Measurements from ENCODE around the gene MAP2K3. TPM values are rescaled to one million over a fixed set of nuclear protein-coding genes. Genes with fewer than 3 reads are reported as not detected.
A peak's percentile ranks its signal among the peaks of the same experiment; 100 is the strongest.
"Not testable (repeated sequence)": the region's sequence is repeated elsewhere in the genome, so short reads cannot be mapped to it uniquely, and the experiment has no call there.

MAP2K3 gene
- total RNA-seq, 6 experiments from 2014 or later = 22.6 to 80.7 (median 60.7) TPM

DNA sequence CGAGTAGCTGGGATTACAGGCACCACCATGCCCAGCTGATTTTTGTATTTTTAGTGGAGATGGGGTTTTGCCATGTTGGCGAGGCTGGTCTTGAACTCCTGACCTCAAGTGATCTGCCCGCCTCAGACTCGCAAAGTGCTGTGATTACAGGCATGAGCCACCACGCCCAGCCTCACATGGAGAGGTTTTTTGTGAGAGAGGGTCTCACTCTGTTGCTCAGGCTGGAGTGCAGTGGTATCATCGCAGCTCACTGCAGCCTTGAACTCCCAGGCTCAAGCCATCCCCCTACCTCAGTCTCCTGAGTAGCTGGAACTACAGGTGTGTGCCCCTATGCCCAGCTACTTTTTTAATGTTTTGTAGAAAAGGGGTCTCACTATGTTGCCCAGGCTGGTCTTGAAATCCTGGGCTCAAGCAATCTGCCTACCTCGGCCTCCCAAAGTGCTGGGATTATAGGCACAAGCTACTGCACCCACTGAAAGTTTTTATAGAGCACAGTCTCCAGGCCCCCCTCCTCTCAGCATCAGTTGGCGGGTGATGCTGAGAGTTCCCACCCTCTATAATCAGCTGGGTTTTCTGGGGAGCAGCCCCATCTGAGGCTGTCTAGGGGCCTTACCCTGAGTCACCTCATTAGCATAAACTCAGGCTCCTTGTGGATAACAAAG, 22.2 kb downstream of the MAP2K3 start:
- peak in 2 of 3 donors; percentile 24 to 26 for DNase-seq
- ATAC-seq; H3K27ac ChIP-seq; H3K27me3 ChIP-seq; intact Hi-C loops (cut with DNase I); H3K4me1 ChIP-seq; H3K4me3 ChIP-seq; H3K9me3 ChIP-seq: not testable (repeated sequence)
- peaks cover 4 to 61% (median 19%) of the 10 kb centered on the region in 4 donors for H3K36me3 ChIP-seq
- 84% methylated on average over 5 of the region's 8 CpGs for WGBS (ENCODE audit: insufficient coverage, low coverage, low lambda C conversion rate, missing lambda C conversion rate)

DNA sequence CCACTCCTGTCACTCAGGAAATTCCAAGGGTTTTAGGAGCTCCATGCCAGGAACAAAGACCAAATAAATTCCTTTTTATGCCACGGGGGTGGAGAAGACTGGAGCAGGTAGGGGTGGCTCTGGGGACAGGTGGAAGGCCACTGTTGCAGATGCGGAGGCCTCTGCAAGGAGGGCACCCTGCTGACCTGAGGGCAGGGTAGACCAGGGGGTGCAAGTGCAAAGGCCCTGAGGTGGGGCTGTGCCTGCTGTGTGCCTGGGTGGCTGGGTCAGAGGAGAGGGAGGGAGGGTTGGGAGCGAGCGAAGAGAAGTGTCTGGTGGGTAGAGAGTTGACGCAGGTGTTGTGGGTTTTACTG, 22.7 kb downstream of the MAP2K3 start:
- H3K36me3 ChIP-seq = peaks cover 4 to 57% (median 18%) of the 10 kb centered on the region in 4 donors
- H3K27me3 ChIP-seq; H3K4me1 ChIP-seq; H3K4me3 ChIP-seq; H3K9me3 ChIP-seq; H3K27ac ChIP-seq; intact Hi-C loops (cut with DNase I); ATAC-seq: not testable (repeated sequence)
- peak in 2 of 3 donors; percentile 7 to 31 for DNase-seq
- WGBS (ENCODE audit: insufficient coverage, low coverage, low lambda C conversion rate, missing lambda C conversion rate) = 63% methylated on average over 5 of the region's 5 CpGs

DNA sequence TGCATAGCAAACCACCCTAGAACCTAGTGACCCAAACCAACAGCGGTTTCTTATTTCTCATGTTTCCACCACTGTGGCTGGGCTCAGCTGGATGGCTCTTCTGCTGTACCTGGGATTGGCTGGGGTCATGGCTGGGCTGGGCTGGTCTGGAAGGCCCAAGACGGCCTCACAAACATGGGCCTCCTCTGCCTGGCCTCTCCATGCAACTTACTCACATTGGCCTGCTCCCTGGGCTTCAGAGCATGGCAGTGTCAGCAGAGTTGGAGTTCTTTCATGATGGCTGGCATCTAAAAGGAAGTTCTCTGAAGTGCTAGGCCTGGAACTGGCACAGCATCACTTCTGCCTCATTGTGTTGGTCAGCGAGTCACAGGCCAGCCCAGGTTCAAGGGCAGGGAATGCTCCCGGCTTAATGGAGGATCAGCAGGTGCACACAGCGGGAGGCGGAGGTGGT, 24.4 kb downstream of the MAP2K3 start:
- H3K36me3 ChIP-seq = peaks cover 0 to 44% (median 11%) of the 10 kb centered on the region in 4 donors

DNA sequence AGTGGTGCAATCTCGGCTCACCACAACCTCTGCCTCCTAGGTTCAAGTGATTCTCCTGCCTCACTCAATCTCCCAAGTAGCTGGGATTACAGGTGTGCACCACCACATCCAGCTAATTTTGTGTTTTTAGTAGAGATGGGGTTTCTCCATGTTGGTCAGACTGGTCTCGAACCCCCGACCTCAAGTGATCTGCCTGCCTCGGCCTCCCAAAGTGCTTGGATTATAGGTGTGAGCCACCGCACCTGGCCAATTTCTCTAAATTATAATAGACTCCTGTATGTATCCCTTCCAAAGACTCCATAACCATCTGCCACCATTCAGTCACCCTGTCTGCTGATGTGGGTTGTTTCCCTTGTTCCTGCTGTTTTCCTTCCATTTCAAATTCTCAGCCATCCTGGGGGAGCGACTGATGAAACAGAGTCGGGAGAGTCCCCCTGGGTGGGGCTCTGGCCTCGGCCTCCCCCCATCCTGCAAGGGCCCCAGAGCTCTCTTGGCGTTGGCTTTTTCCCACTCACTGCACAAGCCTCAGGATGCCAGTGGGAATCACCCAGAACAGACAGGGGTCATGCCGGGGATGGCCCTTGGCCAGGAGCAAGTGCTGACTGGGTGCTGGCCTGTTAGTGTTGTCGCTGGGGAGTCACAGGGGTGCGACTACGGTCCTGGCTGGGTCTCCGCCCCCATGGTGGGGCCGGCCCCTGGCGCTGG, 25.7 kb downstream of the MAP2K3 start:
- H3K27ac ChIP-seq, H3K27me3 ChIP-seq, H3K4me3 ChIP-seq, H3K4me1 ChIP-seq, H3K9me3 ChIP-seq, ATAC-seq: not testable (repeated sequence)
- H3K36me3 ChIP-seq = peaks cover 0 to 37% (median 5%) of the 10 kb centered on the region in 4 donors
- 100% methylated on average over 4 of the region's 16 CpGs for WGBS (ENCODE audit: insufficient coverage, low coverage, low lambda C conversion rate, missing lambda C conversion rate)
- peak in 1 of 3 donors; percentile 10 for DNase-seq
- intact Hi-C loops (cut with DNase I) = loop anchor here in 1 of 2 donors (10.0 kb wide), 1 partner anchor 205 kb away; no protein-coding TSS in a partner anchor

More for the DNA sequence above, 24.4 kb downstream of the MAP2K3 start:
- DNase-seq (peak in 2 of 3 donors; percentile 41 to 45), ATAC-seq (peak in 1 of 4 donors; percentile 5)
- H3K4me1 ChIP-seq; H3K9me3 ChIP-seq; H3K27ac ChIP-seq; H3K27me3 ChIP-seq; H3K4me3 ChIP-seq; intact Hi-C loops (cut with DNase I): not testable (repeated sequence)
- WGBS (ENCODE audit: insufficient coverage, low coverage, low lambda C conversion rate, missing lambda C conversion rate) = 88% methylated on average over 5 of the region's 6 CpGs

DNA sequence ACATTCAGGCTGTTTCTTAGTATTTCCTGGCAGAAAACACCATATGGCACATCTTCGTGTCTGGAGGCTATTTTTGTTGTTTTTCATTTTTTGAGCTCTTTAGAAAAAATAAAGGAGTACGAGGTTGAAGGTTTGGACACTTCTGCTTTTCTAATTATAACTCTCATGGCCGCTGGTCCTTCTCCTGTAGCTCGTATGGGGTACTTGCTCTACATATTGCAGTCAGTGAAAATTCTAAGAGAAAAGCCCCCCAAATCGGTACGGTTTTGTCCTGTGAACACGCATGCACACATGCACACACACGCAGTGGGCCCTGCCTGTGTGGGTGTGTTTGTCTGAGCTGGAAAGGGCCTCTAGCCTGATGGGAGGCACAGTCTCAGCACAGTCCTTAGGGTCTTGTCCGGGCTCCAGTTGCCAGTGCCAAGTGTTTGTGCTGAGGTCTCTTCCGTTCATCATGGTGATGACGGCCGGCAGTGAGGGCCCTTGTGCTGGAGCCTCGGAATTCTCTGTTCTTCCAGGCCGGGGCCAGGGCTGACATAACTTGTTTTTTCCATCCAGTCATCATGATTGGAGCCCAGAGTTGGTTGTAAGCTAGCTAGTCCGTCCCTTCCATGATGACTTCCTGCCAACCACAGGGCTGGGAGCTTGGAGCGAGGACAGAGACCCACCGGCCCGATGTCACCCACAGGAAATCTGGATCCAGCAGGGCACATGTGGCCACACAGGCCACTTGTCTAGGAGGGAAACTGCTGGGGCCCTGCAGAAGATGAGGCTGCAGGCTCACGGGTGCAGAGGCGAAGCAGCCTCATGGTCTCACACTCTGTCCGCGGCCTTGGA, 26.5 kb downstream of the MAP2K3 start:
- WGBS (ENCODE audit: insufficient coverage, low coverage, low lambda C conversion rate, missing lambda C conversion rate) = 69% methylated on average over 4 of the region's 22 CpGs
- peaks cover 0 to 35% (median 5%) of the 10 kb centered on the region in 4 donors for H3K36me3 ChIP-seq
- not testable (repeated sequence) for DNase-seq, H3K9me3 ChIP-seq, H3K4me1 ChIP-seq, H3K27me3 ChIP-seq, ATAC-seq, H3K4me3 ChIP-seq, H3K27ac ChIP-seq
- intact Hi-C loops (cut with DNase I) = loop anchor here in 1 of 2 donors (10.0 kb wide), 1 partner anchor 204 kb away; no protein-coding TSS in a partner anchor

DNA sequence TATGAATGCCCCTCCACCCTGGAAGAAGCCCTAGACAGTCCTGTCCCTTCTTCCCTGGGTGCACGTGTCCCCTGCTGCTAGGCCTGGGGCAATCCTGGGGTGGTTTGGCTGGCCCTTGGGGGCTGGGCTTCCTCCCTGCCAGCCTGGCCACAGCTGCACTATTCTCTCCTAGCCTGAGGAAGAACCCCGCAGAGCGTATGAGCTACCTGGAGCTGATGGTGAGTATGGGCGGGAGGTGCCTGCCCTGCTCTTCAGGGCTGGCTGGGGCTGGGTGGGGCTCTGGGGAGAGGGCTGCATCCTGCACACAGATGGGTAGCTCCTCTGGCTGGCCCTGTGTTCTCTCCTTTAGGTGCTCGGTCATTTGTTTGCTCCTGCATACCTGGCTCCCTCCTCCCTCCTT, 28.8 kb downstream of the MAP2K3 start:
- no peak for ATAC-seq
- TF ChIP-seq, protein P1, sequence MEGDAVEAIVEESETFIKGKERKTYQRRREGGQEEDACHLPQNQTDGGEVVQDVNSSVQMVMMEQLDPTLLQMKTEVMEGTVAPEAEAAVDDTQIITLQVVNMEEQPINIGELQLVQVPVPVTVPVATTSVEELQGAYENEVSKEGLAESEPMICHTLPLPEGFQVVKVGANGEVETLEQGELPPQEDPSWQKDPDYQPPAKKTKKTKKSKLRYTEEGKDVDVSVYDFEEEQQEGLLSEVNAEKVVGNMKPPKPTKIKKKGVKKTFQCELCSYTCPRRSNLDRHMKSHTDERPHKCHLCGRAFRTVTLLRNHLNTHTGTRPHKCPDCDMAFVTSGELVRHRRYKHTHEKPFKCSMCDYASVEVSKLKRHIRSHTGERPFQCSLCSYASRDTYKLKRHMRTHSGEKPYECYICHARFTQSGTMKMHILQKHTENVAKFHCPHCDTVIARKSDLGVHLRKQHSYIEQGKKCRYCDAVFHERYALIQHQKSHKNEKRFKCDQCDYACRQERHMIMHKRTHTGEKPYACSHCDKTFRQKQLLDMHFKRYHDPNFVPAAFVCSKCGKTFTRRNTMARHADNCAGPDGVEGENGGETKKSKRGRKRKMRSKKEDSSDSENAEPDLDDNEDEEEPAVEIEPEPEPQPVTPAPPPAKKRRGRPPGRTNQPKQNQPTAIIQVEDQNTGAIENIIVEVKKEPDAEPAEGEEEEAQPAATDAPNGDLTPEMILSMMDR (IDR thresholded peaks at IDR 0.05) = no peak
- no peak for TF ChIP-seq POLR2A (IDR thresholded peaks at IDR 0.05)
- no peak for DNase-seq
- Histone ChIP-seq H3K4me1 (peaks cover 0 to 6% (median 0%) of the 10 kb centered on the region in 4 donors), H3K27ac (no peak overlapping the region), H3K9me3 (no peaks in the 10 kb centered on the region), H3K4me3 (no peak overlapping the region), H3K36me3 (peaks cover 0 to 25% (median 4%) of the 10 kb centered on the region in 4 donors), H3K27me3 (no peaks in the 10 kb centered on the region)
- intact Hi-C loops (cut with DNase I) = loop anchor here in 1 of 2 donors (10.0 kb wide), 1 partner anchor 201 kb away; no protein-coding TSS in a partner anchor
- 80% methylated on average over 2 of the region's 5 CpGs for WGBS (ENCODE audit: insufficient coverage, low coverage, low lambda C conversion rate, missing lambda C conversion rate)

DNA sequence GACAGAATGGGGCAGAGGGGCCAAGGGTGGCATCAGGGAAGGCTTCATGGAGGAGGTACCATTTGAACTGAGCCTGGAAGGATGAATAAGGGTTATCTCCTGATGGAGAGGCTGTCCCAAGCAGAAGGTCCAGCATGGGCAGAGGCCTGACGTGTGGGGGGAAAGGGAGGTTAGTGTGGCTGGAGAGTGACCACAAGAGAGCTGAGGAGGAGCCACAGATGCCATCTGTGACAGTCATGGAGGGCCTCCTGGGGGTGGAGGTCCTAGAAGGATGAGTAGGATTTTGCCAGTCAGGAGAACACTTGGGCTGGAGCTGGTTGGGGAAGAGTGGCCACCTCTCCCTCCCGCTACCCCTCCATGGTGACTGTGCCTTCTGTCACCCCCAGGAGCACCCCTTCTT, 29.2 kb downstream of the MAP2K3 start:
- DNase-seq = not testable (repeated sequence)
- peaks cover 0 to 22% (median 2%) of the 10 kb centered on the region in 4 donors for H3K36me3 ChIP-seq
- intact Hi-C loops (cut with DNase I) = loop anchor here in 1 of 2 donors (10.0 kb wide), 1 partner anchor 201 kb away; no protein-coding TSS in a partner anchor

DNA sequence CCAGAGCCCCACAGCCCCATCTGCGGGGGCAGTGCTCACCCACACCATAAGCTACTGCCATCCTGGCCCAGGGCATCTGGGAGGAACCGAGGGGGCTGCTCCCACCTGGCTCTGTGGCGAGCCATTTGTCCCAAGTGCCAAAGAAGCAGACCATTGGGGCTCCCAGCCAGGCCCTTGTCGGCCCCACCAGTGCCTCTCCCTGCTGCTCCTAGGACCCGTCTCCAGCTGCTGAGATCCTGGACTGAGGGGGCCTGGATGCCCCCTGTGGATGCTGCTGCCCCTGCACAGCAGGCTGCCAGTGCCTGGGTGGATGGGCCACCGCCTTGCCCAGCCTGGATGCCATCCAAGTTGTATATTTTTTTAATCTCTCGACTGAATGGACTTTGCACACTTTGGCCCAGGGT, 29.8 kb downstream of the MAP2K3 start:
- H3K9me3 ChIP-seq, H3K27ac ChIP-seq, H3K4me1 ChIP-seq, DNase-seq, H3K4me3 ChIP-seq, H3K27me3 ChIP-seq: not testable (repeated sequence)
- intact Hi-C loops (cut with DNase I) = loop anchor here in 1 of 2 donors (10.0 kb wide), 1 partner anchor 201 kb away; no protein-coding TSS in a partner anchor
- peak; percentile 3 to 31 (median 16) for ATAC-seq
- peaks cover 0 to 17% (median 2%) of the 10 kb centered on the region in 4 donors for H3K36me3 ChIP-seq
- WGBS (ENCODE audit: insufficient coverage, low coverage, low lambda C conversion rate, missing lambda C conversion rate) = 46% methylated on average over 3 of the region's 7 CpGs

More for the DNA sequence above, 29.2 kb downstream of the MAP2K3 start:
- WGBS (ENCODE audit: insufficient coverage, low coverage, low lambda C conversion rate, missing lambda C conversion rate) = 71% methylated on average over 1 of the region's 2 CpGs
- H3K27ac ChIP-seq, H3K4me1 ChIP-seq, H3K4me3 ChIP-seq, ATAC-seq, H3K9me3 ChIP-seq, H3K27me3 ChIP-seq: not testable (repeated sequence)

DNA sequence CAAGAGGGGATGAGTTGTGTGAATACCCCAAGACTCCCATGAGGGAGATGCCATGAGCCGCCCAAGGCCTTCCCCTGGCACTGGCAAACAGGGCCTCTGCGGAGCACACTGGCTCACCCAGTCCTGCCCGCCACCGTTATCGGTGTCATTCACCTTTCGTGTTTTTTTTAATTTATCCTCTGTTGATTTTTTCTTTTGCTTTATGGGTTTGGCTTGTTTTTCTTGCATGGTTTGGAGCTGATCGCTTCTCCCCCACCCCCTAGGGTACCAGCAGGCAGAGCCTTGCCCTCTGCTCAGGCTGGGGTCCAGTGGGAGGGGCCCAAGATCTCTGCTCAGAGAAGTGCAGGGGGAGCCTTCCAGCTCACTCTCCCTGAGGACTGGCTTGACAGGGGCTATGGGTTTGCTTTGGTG, 30.2 kb downstream of the MAP2K3 start:
- H3K4me3 ChIP-seq, DNase-seq, H3K27ac ChIP-seq, H3K9me3 ChIP-seq, H3K4me1 ChIP-seq, H3K27me3 ChIP-seq: not testable (repeated sequence)
- 7% methylated on average over 7 of the region's 7 CpGs for WGBS (ENCODE audit: insufficient coverage, low coverage, low lambda C conversion rate, missing lambda C conversion rate)
- H3K36me3 ChIP-seq = peaks cover 0 to 14% (median 2%) of the 10 kb centered on the region in 4 donors
- peak; percentile 38 to 48 (median 43) for ATAC-seq
- intact Hi-C loops (cut with DNase I) = loop anchor here in 1 of 2 donors (10.0 kb wide), 1 partner anchor 200 kb away; no protein-coding TSS in a partner anchor

Measured in right lobe of liver (tissue), 6 donors.